OCI-LY3 (cell line): ENCODE measurements around the gene SESTD1.

Experiments used
- H2AFZ ChIP-seq: fragments of 200-600, 300-600 bp; shearing (Covaris generic); 2 replicates; pipeline ENCODE4 v1.6.0; 2014; ENCODE audit warnings: antibody characterized with exemption, low read depth, low read length
- H3K27ac ChIP-seq: fragments of 200-600, 300-600 bp; sonication (generic); 2 replicates; pipeline ENCODE4 v1.5.1; 2014; ENCODE audit warnings: mild to moderate bottlenecking, low read length, moderate library complexity, mixed read lengths
- H3K27me3 ChIP-seq: fragments of 200-600, 300-600 bp; sonication (generic); 2 replicates; pipeline ENCODE4 v1.6.1; 2014; ENCODE audit warnings: low read depth, low read length, mixed read lengths
- H3K36me3 ChIP-seq: fragments of 200-600, 300-600 bp; sonication (generic); replicated peaks from 2 replicates; pipeline ENCODE3; 2014; ENCODE audit warnings: low read depth, low read length, mixed read lengths
- H3K4me1 ChIP-seq: fragments of 300-600, 200-600 bp; sonication (generic); 2 replicates; pipeline ENCODE4 v1.6.1; 2014; ENCODE audit warnings: low read length, mixed read lengths
- H3K4me2 ChIP-seq: fragments of 200-600, 300-600 bp; sonication (generic); 2 replicates; pipeline ENCODE4 v1.6.1; 2014; ENCODE audit warnings: low read length, mixed read lengths
- H3K4me3 ChIP-seq: fragments of 300-600, 200-600 bp; sonication (generic); 2 replicates; pipeline ENCODE4 v1.5.1; 2014; ENCODE audit warnings: antibody characterized with exemption, mild to moderate bottlenecking, low read length, moderate library complexity
- H3K79me2 ChIP-seq: fragments of 300-600, 200-600 bp; shearing (Covaris generic); 2 replicates; pipeline ENCODE4 v1.6.1; 2014; ENCODE audit warnings: mild to moderate bottlenecking, low read length, mixed read lengths
- H3K9ac ChIP-seq: fragments of 300-600, 200-600 bp; shearing (Covaris generic); 2 replicates; pipeline ENCODE4 v1.6.0; 2014; ENCODE audit warnings: mild to moderate bottlenecking, low read length, moderate library complexity
- H3K9me3 ChIP-seq: fragments of 200-600, 300-600 bp; shearing (Covaris generic); 2 replicates; pipeline ENCODE4 v1.6.1; 2014; ENCODE audit warnings: low read length, mixed read lengths; ENCODE audit not compliant: insufficient read depth
- H4K20me1 ChIP-seq: fragments of 200-600, 300-600 bp; sonication (generic); 2 replicates; pipeline ENCODE4 v1.6.1; 2016; ENCODE audit warnings: low read length, mixed read lengths; ENCODE audit not compliant: insufficient read depth
- CTCF ChIP-seq: fragments of 200-600, 300-600 bp; sonication (generic); IDR thresholded peaks from 2 replicates; pipeline ENCODE4 v1.5.1; 2014; ENCODE audit warnings: antibody characterized with exemption, low read length, low read depth
- EZH2phosphoT487 ChIP-seq: fragments of 200-600 bp; shearing (Covaris generic); IDR thresholded peaks from 2 replicates; pipeline ENCODE4 v1.6.1; 2018; ENCODE audit warnings: antibody characterized with exemption, mixed run types, low read depth

The SESTD1 gene

GRCh38 chr2:179139506-179139905 lies 125.1 kb downstream of the SESTD1 start:
- Histone ChIP-seq H3K4me2 (no peak overlapping the region), H2AFZ (no peak overlapping the region), H3K9me3 (no peaks in the 10 kb centered on the region), H3K4me3 (no peak overlapping the region), H3K9ac (no peak overlapping the region), H3K27ac (no peak overlapping the region), H3K27me3 (no peaks in the 10 kb centered on the region), H3K36me3 (no peaks in the 10 kb centered on the region), H3K4me1 (peaks cover 5% of the 10 kb centered on the region; the same call in 1 of the 2 replicates), H4K20me1 (no peaks in the 10 kb centered on the region), H3K79me2 (no peaks in the 10 kb centered on the region)
- TF ChIP-seq EZH2phosphoT487 = no peak
- no peak for TF ChIP-seq CTCF

GRCh38 chr2:179137200-179137759 lies 127.4 kb downstream of the SESTD1 start:
- Histone ChIP-seq H3K4me3 (no peak overlapping the region), H3K4me2 (no peak overlapping the region), H2AFZ (no peak overlapping the region), H4K20me1 (no peaks in the 10 kb centered on the region), H3K9ac (no peak overlapping the region), H3K27ac (no peak overlapping the region), H3K79me2 (no peaks in the 10 kb centered on the region), H3K9me3 (no peaks in the 10 kb centered on the region), H3K27me3 (no peaks in the 10 kb centered on the region), H3K4me1 (peaks cover 5% of the 10 kb centered on the region; the same call in 1 of the 2 replicates), H3K36me3 (no peaks in the 10 kb centered on the region)
- no peak for TF ChIP-seq EZH2phosphoT487
- TF ChIP-seq CTCF = no peak

- Histone ChIP-seq H3K79me2 (no peaks in the 10 kb centered on the region), H2AFZ (no peak overlapping the region), H3K9ac (no peak overlapping the region), H3K27me3 (no peaks in the 10 kb centered on the region), H3K4me1 (peaks cover 19% of the 10 kb centered on the region), H3K4me2 (no peak overlapping the region), H3K9me3 (no peaks in the 10 kb centered on the region), H4K20me1 (no peaks in the 10 kb centered on the region), H3K27ac (no peak overlapping the region), H3K4me3 (no peak overlapping the region), H3K36me3 (no peaks in the 10 kb centered on the region)
- no peak for TF ChIP-seq CTCF
- TF ChIP-seq EZH2phosphoT487 = no peak
These were observed 131.6 kb downstream of the SESTD1 start for GRCh38 chr2:179133016-179133415.

- H3K9me3 ChIP-seq = no peaks in the 10 kb centered on the region
- no peak overlapping the region for H3K9ac ChIP-seq
- no peak overlapping the region for H3K27ac ChIP-seq
- H3K27me3 ChIP-seq = no peaks in the 10 kb centered on the region
- H2AFZ ChIP-seq = no peak overlapping the region
- TF ChIP-seq CTCF (no peak), EZH2phosphoT487 (no peak)
- H4K20me1 ChIP-seq = no peaks in the 10 kb centered on the region
- no peak overlapping the region for H3K4me2 ChIP-seq
- no peaks in the 10 kb centered on the region for H3K36me3 ChIP-seq
- H3K79me2 ChIP-seq = no peaks in the 10 kb centered on the region
- H3K4me3 ChIP-seq = no peak overlapping the region
- H3K4me1 ChIP-seq = peaks cover 16% of the 10 kb centered on the region
These were observed 132.6 kb downstream of the SESTD1 start for GRCh38 chr2:179132076-179132475.
